K562 (cell line): Measurements from ENCODE around the gene FRYL. TPM values are rescaled to one million over a fixed set of nuclear protein-coding genes. Genes with fewer than 3 reads are reported as not detected.

Source experiments
- E2F8 ChIP-seq: fragments of 450-650 bp; IDR thresholded peaks from 2 replicates; pipeline ENCODE4 v1.7.1; 2018; ENCODE audit warnings: mild to moderate bottlenecking, low read depth; ENCODE audit not compliant: partially characterized antibody
- MAZ ChIP-seq, 2 experiments: fragments of 450-650 bp in 1 of 2; sonication (generic) in 1 of 2; formaldehyde crosslinking; IDR thresholded peaks in 1 of 2; conservative IDR thresholded peaks in 1 of 2; 2 replicates each; pipeline versions ENCODE4 v1.4.0 to v1.5.0; 2020; ENCODE audit warnings: mild to moderate bottlenecking in 1 of 2, missing genetic modification reagents in 1 of 2
- NFE2L1 ChIP-seq: fragments of 450-650 bp; IDR thresholded peaks from 2 replicates; pipeline ENCODE4 v1.6.1; 2016; ENCODE audit warnings: missing genetic modification characterization, low read depth, mild to moderate bottlenecking, missing compliant biosample characterization, moderate library complexity, borderline replicate concordance
- NR2C2 ChIP-seq, 2 experiments: fragments of 200-800 bp in 1 of 2; sonication (Bioruptor generic) in 1 of 2; sonication (generic) in 1 of 2; formaldehyde crosslinking in 1 of 2; IDR thresholded peaks; 2 replicates each; pipeline versions ENCODE4 v1.6.1 to v1.8.0; 2016 to 2022; ENCODE audit warnings: mild to moderate bottlenecking in 1 of 2, missing compliant biosample characterization in 1 of 2, missing genetic modification characterization in 1 of 2, missing genetic modification reagents in 1 of 2
- SMAD4 ChIP-seq: fragments of 250-450 bp; sonication (Bioruptor Pico); conservative IDR thresholded peaks from 2 replicates; pipeline ENCODE4 v1.8.0; 2021; ENCODE audit warnings: inconsistent platforms, mild to moderate bottlenecking, moderate library complexity
- polyA plus RNA-seq, 8 experiments: library from polyadenylated mRNA; depleted of rRNA in 4 of 8; stranded (reverse) in 5 of 8; unstranded in 3 of 8; fragments of >200 nt; fragmentation: Nextera tagmentation in 2 of 8; fragmentation: Illumina TruSeq in 1 of 8; extraction: Ambion mirVana in 2 of 8; extraction: Trizol in 1 of 8; gene quantifications; 2 replicates each; pipeline versions ENCODE4 v1.2.1 to v1.2.3, GENCODE V29; 2011 to 2014; ENCODE audit warnings: inconsistent platforms in 1 of 8, missing spikeins in 1 of 8
- total RNA-seq, 7 experiments: library from RNA; depleted of rRNA in 6 of 7; stranded (reverse); fragments of >200 nt in 6 of 7; fragmentation: Illumina TruSeq in 2 of 7; extraction: Trizol in 2 of 7; gene quantifications; 2 replicates each; pipeline versions ENCODE4 v1.2.1 to v1.2.3, GENCODE V29; 2011 to 2021; ENCODE audit warnings: low replicate concordance in 1 of 7
- TF ChIP-seq, protein P1 (sequence below): IDR thresholded peaks from 2 replicates; pipeline ENCODE4 v1.6.1; 2012; ENCODE audit warnings: low read depth, low read length, improper control_type of control experiment, borderline replicate concordance
- TF ChIP-seq, protein P2 (sequence below): fragments of 450-650 bp; IDR thresholded peaks from 2 replicates; pipeline ENCODE4 v1.6.1; 2016; ENCODE audit warnings: antibody characterized with exemption
- TF ChIP-seq, protein P3 (sequence below): fragments of 250-450 bp; sonication (Bioruptor Pico); IDR thresholded peaks from 2 replicates; pipeline ENCODE4 v1.8.0; 2022; ENCODE audit warnings: inconsistent platforms, mild to moderate bottlenecking, moderate library complexity, borderline replicate concordance

FRYL gene
- total and polyA plus RNA-seq, 9 of the 15 experiments (the other 6 are each of a cell fraction or from before 2014, with no cell fraction given) = 7.2 to 34.9 (median 15.9) TPM

- TF ChIP-seq MAZ (CRISPR knock-in tag; conservative IDR thresholded peaks at IDR 0.05 in 1 of 2, IDR thresholded peaks at IDR 0.05 in 1 of 2) (no peak), NFE2L1 (tag) (no peak), NR2C2 (CRISPR knock-in tag; IDR thresholded peaks at IDR 0.05) (no peak), NR2C2 (tag; IDR thresholded peaks at IDR 0.05) (no peak), SMAD4 (CRISPR knock-in tag) (peak; percentile 57), E2F8 (no peak)
- TF ChIP-seq, protein P1, sequence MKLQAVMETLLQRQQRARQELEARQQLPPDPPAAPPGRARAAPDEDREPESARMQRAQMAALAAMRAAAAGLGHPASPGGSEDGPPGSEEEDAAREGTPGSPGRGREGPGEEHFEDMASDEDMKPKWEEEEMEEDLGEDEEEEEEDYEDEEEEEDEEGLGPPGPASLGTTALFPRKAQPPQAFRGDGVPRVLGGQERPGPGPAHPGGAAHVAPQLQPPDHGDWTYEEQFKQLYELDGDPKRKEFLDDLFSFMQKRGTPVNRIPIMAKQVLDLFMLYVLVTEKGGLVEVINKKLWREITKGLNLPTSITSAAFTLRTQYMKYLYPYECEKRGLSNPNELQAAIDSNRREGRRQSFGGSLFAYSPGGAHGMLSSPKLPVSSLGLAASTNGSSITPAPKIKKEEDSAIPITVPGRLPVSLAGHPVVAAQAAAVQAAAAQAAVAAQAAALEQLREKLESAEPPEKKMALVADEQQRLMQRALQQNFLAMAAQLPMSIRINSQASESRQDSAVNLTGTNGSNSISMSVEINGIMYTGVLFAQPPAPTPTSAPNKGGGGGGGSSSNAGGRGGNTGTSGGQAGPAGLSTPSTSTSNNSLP = no peak
- TF ChIP-seq, protein P2, sequence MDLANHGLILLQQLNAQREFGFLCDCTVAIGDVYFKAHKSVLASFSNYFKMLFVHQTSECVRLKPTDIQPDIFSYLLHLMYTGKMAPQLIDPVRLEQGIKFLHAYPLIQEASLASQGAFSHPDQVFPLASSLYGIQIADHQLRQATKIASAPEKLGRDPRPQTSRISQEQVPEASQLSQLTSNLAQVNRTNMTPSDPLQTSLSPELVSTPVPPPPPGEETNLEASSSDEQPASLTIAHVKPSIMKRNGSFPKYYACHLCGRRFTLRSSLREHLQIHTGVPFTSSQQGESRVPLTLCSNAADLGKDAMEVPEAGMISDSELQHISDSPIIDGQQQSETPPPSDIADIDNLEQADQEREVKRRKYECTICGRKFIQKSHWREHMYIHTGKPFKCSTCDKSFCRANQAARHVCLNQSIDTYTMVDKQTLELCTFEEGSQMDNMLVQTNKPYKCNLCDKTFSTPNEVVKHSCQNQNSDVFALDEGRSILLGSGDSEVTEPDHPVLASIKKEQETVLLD = no peak
- TF ChIP-seq, protein P3, sequence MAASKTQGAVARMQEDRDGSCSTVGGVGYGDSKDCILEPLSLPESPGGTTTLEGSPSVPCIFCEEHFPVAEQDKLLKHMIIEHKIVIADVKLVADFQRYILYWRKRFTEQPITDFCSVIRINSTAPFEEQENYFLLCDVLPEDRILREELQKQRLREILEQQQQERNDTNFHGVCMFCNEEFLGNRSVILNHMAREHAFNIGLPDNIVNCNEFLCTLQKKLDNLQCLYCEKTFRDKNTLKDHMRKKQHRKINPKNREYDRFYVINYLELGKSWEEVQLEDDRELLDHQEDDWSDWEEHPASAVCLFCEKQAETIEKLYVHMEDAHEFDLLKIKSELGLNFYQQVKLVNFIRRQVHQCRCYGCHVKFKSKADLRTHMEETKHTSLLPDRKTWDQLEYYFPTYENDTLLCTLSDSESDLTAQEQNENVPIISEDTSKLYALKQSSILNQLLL (CRISPR knock-in tag) = no peak
These were observed 150.6 kb downstream of the FRYL start (continued) for GRCh38 chr4:48629458-48629857.
